HG03460 (cell line): ENCODE results near the gene PRKACB.
"Not testable (repeated sequence)": the region's sequence is repeated elsewhere in the genome, so short reads cannot be mapped to it uniquely, and the experiment has no call there.

ENCODE experiments used
- ATAC-seq: cut with Tn5 transposase; IDR thresholded peaks from one replicate; pipeline ENCODE4 v1.9.1; 2021; ENCODE audit not compliant: unreplicated experiment

PRKACB gene

DNA sequence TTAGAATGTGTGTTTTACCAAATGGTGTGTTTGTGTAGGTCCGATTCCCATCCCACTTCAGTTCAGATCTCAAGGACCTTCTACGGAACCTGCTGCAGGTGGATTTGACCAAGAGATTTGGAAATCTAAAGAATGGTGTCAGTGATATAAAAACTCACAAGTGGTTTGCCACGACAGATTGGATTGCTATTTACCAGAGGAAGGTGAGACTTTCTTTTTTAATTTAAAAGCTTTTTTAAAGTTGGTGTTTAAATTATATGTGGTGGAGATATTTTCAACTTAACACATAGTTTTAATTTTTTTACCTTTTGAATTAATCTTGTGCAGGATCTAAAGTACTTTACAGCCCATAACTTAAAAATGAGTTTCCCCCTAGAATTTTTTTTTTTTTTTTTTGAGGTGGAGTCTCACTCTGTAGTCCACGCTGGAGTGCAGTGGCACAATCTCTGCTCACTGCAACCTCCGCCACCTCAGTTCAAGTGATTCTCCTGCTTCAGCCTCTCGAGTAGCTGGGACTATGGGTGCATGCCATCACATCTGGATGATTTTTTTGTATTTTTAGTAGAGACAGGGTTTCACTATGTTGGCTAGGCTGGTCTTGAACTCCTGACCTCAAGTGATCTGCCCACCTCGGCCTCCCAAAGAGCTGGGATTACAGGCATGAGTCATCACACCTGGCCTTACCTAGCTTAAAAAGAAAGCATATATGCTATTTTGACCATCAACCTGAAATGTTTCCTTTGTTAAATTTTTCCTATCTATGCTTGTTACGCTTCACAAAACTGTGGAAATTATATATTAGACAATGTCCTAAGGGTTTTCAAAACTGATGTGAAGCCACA lies 70.3 kb downstream of the PRKACB start:
- no peak for ATAC-seq

- ATAC-seq, result no peak
Measured at GRCh38 chr1:84217239-84217638, 73.2 kb downstream of the PRKACB start.

- ATAC-seq, result no peak
Measured at GRCh38 chr1:84223751-84224432, 79.8 kb downstream of the PRKACB start.

DNA sequence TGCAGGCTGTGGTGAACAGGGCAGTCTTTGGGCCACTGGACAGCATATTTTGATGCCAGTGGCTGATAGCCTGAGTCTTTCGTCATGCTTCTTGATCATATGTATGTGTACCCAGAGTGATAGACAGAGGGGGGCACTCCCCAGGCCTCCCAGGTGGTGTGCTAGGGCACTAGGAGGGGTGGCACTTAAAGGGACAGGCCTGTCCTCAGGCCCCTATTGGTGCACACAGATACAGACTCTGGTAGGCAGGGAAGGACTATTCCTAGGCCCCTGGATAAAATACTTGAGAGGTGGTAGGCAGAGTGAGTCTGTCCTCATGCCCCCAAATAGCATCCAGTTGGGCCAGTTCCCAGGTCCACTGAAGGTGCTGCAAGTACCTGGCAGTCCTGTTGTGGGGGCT lies 80.8 kb downstream of the PRKACB start:
- ATAC-seq, result no peak

- no peak for ATAC-seq
Measured at GRCh38 chr1:84225646-84226045, 81.6 kb downstream of the PRKACB start.

DNA sequence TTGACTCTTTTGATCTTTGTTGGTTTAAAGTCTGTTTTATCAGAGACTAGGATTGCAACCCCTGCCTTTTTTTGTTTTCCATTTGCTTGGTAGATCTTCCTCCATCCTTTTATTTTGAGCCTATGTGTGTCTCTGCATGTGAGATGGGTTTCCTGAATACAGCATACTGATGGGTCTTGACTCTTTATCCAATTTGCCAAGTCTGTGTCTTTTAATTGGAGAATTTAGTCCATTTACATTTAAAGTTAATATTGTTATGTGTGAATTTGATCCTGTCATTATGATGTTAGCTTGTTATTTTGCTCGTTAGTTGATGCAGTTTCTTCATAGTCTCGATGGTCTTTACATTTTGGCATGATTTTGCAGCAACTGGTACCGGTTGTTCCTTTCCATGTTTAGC lies 88.6 kb downstream of the PRKACB start:
- not testable (repeated sequence) for ATAC-seq

DNA sequence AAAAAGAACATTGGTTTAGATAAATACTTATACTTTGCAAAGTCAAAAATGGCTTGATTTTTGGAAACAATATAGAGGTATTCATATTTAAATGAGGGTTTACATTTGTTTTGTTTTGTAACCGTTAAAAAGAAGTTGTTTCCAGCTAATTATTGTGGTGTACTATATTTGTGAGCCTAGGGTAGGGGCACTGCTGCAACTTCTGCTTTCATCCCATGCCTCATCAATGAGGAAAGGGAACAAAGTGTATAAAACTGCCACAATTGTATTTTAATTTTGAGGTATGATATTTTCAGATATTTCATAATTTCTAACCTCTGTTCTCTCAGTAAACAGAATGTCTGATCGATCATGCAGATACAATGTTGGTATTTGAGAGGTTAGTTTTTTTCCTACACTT lies 92.2 kb downstream of the PRKACB start:
- ATAC-seq, result no peak

- ATAC-seq, result no peak
Measured at GRCh38 chr1:84242641-84243040, 98.6 kb downstream of the PRKACB start.

GRCh38 chr1:84245563-84245962 lies 101.5 kb downstream of the PRKACB start:
- ATAC-seq, result no peak

- no peak for ATAC-seq
Measured at GRCh38 chr1:84246213-84246612, 102.1 kb downstream of the PRKACB start.

DNA sequence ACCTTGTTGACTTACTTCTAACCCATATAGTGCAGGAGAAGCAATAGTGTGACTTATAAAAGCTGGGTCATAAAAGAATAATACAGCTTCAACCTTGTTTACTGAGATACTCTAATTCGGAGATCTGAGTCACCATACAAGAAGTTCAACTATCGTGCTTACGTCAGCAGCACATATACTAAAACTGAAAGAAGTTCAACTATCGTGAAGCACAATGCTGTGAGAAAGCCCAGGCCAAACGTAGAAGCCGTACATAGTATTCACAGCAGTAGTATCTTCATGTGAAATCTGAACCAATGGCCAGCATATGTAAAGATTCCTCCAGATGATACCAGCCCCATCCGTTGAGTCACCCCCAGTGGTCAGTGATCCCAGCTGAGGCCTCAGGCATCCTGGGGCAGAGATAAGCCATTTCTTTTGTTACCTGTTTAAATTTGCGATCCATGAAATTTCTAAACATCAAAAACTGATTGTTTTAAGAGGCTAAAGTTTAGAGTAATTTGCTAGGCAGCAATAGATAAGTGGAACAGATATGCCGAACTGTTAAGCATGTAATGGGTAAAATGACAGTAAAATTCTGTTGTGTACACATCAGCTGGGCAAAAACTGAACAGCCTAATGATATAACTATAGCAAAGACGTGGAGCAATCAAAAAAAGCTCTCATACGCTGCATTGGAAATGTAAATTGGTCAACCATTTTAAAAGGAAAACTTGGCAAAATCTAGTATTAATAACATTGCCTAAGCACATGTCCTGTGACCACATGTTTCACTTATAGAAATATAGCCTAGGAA lies 103.6 kb downstream of the PRKACB start:
- no peak for ATAC-seq

DNA sequence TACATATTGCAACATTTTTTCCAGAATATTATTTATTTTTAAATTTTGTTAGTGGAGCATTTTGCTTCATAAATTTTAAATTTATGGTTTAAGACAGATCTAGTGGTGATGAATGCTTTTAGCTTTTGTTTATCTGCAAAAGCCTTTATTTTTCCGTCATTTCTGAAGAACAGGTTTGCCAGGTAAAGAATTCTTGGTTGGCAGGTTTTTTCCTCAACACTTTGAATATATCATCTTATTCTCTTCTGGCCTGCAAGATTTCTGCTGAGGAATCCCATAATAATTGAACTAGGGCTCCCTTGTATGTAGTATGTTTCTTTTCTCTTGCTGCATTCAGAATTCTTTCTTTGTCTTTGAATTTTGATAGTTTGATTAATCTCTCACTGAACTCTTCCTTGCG lies 106.6 kb downstream of the PRKACB start:
- ATAC-seq, result no peak

GRCh38 chr1:84253036-84253435 lies 109.0 kb downstream of the PRKACB start:
- no peak for ATAC-seq

DNA sequence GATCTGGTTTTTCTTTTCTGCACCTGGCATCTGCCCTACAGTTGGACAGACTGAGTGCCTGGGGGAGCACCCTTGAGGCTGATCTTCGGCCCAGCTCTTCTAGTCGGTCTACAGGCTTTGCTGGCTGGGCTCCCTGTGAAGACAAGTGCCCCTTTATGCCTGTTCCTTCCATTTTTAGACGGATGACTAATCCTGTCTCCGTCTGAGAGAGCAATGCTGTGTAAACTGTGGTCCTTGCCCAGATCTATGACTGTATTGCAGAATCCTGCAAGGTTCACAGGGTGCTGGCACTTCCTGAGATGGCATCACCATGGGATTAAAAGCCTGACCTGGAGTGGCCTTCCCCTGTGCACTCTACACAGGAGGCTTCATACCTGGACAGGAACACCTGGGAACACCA lies 109.8 kb downstream of the PRKACB start:
- ATAC-seq, result no peak

GRCh38 chr1:84254703-84255238 lies 110.7 kb downstream of the PRKACB start:
- ATAC-seq, result no peak

DNA sequence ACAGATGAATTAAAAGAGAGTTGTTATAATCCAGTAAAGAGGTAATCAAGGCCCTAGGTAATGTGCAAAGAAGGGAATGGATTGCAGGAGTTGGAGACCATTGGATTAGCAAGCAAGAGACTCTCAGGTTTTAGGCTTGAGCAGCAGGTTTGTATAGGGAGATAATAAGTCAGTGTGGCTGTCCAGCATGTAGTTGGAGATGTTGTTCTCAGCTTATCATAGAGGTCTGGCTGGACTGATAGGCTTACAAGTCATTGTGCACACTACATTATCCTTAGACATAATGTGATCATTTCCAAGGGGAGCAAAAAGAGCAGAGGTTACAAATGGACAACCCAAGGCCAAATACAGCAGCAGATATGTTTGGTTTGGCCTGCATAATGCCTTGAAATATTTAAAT lies 111.5 kb downstream of the PRKACB start:
- ATAC-seq, result no peak

GRCh38 chr1:84257617-84258016 lies 113.5 kb downstream of the PRKACB start:
- ATAC-seq, result no peak

DNA sequence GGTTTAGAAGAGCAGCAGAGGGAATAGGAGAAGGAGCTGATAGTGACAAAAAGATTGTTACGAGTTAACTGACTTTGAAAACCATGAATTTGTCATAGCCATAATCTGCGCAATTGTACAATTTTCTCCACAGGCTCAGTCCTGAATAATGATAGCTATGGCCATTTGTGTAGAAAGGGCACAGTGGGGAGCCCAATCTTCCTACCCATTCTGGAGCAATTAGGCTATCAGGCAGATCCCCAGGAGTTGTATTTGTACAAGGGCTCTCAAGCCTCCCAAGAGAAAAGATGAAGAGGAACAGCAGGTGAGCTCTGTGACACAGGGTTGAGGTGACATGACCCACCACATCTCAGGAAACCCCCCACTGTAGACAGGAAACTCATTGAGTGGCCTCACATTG lies 115.3 kb downstream of the PRKACB start:
- no peak for ATAC-seq

DNA sequence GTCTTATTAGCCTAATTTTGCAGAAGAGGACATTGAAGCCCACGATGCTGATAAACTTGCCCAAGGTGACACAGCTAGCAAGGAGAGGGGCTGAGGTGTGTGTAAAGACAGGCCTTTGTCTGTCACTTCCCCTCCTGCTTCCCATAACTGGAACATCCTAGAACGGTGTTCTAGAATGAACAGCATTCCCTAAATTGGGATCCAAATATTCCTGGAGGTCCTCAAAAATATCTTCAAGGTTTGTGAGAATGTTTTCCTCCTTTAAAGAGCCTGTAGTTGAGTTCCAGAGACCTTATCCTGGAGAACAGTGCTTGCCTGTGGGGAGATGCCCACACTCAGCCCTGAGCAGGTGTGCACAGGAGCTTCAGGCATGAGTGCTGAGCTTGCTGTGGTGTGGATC lies 115.9 kb downstream of the PRKACB start:
- no peak for ATAC-seq

DNA sequence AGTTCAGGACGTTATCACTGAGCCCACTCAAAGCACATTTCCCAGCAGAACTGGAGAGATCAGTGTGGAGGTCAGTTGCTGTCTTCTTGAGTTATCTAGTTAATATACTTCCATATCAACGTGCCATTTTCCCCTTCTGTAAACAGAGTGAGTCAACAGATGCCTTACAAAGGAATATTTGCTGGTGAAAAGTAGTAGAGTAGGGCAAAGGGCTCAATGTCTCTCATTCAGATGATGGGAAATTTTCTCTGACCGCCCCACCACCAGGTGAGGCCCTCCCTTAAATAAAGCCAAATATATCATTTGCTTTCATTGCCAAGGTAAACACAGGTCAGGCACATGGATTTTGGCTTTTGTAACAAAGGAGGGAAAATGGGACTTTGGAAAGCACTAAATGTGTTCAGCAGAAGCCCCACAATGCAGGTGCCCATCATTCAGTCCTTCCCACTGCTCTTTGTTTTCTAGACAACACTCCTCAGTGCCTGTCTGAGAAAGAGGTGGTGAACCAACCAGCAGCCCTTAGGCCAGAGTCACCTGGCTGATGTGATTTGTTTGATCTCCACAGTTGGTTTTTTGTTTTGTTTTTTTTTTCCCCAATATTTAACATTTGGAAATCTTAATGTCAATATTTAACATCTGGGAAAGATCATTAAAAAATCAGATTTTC lies 116.9 kb downstream of the PRKACB start:
- no peak for ATAC-seq

DNA sequence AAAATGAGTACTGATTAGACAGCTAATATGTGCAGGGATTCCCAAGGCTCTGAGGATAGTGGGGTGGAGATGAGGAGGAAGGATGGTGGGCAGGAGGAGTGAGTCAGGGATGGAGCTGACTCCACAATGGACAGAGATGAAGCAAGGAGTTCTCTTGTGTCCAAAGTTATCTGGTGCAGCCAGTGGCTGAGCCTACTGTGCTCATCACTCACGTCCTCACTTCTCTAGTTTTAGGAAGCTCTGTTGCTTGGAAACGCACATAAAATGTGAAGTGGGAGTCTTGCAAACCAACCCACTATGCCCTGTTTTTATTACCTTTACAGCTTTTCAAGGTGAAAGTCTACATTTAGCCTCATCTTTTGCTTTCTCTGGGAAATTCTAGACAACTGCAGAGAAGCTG lies 120.9 kb downstream of the PRKACB start:
- ATAC-seq, result no peak
